A549 (cell line): ENCODE results near the gene APCDD1. TPM values are rescaled to one million over a fixed set of nuclear protein-coding genes. Genes with fewer than 3 reads are reported as not detected.

Source experiments
- ATAC-seq, 2 experiments: fragments of 200-7000 bp in 1 of 2; fragments of >200 bp in 1 of 2; cut with Nextera tagmentation in 1 of 2; cut with Tn5 transposase in 1 of 2; 3 replicates each; pipeline versions ENCODE4 v1.8.0 to v1.9.1; 2018 to 2020; ENCODE audit warnings: mild to moderate bottlenecking in 1 of 2, moderate library complexity in 1 of 2
- CTCF ChIA-PET: fragments of 300-600 bp; sonication (Branson Sonifier 250); formaldehyde crosslinking; extraction: SDS; loops from one replicate; lab custom pipeline; 2021; ENCODE audit warnings: antibody characterized with exemption, inconsistent platforms; lab: Yijun Ruan, JAX
- POLR2A ChIA-PET: fragments of 350-600 bp; formaldehyde crosslinking; extraction: SDS; loops from one replicate; lab custom pipeline; 2021; ENCODE audit warnings: antibody characterized with exemption, inconsistent platforms; lab: Yijun Ruan, JAX
- DNase-seq, 2 experiments: peaks; one replicate each; pipeline versions ENCODE4 v3.0.0 to v3.0.0-alpha.2; 2011 to 2016; ENCODE audit warnings: low read depth in 1 of 2, low spot score in 1 of 2
- FAIRE-seq: peaks from 2 replicates; lab custom pipeline; 2011; peaks lifted over from hg19 to GRCh38; lab: Jason Lieb, UNC
- H3K27ac ChIP-seq, 2 experiments: fragments of >200 bp; sonication (Bioruptor Twin); formaldehyde crosslinking; 3 replicates each; pipeline ENCODE4 v1.5.1; 2016 to 2017
- H3K4me1 ChIP-seq: fragments of >200 bp; sonication (Bioruptor Twin); formaldehyde crosslinking; 3 replicates; pipeline ENCODE4 v1.6.1; 2016
- H3K4me2 ChIP-seq: fragments of >200 bp; sonication (Bioruptor Twin); formaldehyde crosslinking; 3 replicates; pipeline ENCODE4 v1.6.1; 2016
- H3K4me3 ChIP-seq: fragments of >200 bp; sonication (Bioruptor Twin); formaldehyde crosslinking; 3 replicates; pipeline ENCODE4 v1.5.1; 2016
- H3K9me3 ChIP-seq: fragments of >200 bp; sonication (Bioruptor Twin); formaldehyde crosslinking; 3 replicates; pipeline ENCODE4 v1.6.1; 2016
- ATOH8 ChIP-seq: fragments of 250-450 bp; sonication (Bioruptor Pico); IDR thresholded peaks from 2 replicates; pipeline ENCODE4 v1.5.0; 2020; ENCODE audit warnings: low read depth, mild to moderate bottlenecking, moderate library complexity
- BCL3 ChIP-seq: fragments of >200 bp; sonication (Bioruptor Twin); formaldehyde crosslinking; IDR thresholded peaks from 3 replicates; pipeline ENCODE4 v1.6.1; 2016
- BHLHE40 ChIP-seq: IDR thresholded peaks from 2 replicates; pipeline ENCODE4 v1.6.1; 2012; ENCODE audit warnings: low read depth, low read length, inconsistent platforms
- CHD2 ChIP-seq: fragments of 150-350 bp; IDR thresholded peaks from 2 replicates; pipeline ENCODE4 v1.6.1; 2014; ENCODE audit warnings: low read length; ENCODE audit not compliant: partially characterized antibody
- CHD4 ChIP-seq: fragments of 200-600 bp; sonication (generic); IDR thresholded peaks from 2 replicates; pipeline ENCODE4 v1.6.1; 2016; ENCODE audit warnings: antibody characterized with exemption, mild to moderate bottlenecking, borderline replicate concordance
- CTCF ChIP-seq: fragments of >200 bp; sonication (Bioruptor Twin); formaldehyde crosslinking; IDR thresholded peaks from 3 replicates; pipeline ENCODE4 v1.5.1; 2016
- E2F6 ChIP-seq: IDR thresholded peaks from 2 replicates; pipeline ENCODE4 v1.6.1; 2012; ENCODE audit warnings: low read depth, borderline replicate concordance
- EHMT2 ChIP-seq: fragments of 200-600 bp; sonication (generic); IDR thresholded peaks from 2 replicates; pipeline ENCODE4 v1.6.1; 2016; ENCODE audit warnings: antibody characterized with exemption, low read depth, mild to moderate bottlenecking, moderate library complexity
- ESRRA ChIP-seq: fragments of 150-350 bp; IDR thresholded peaks from 2 replicates; pipeline ENCODE4 v1.6.1; 2014; ENCODE audit warnings: mild to moderate bottlenecking, low read length, borderline replicate concordance
- FOSL2 ChIP-seq, 2 experiments: fragments of 450-650 bp in 1 of 2; fragments of >200 bp in 1 of 2; sonication (Bioruptor Twin) in 1 of 2; formaldehyde crosslinking; IDR thresholded peaks; 2 replicates each; pipeline versions ENCODE4 v1.5.0 to v1.6.1; 2016 to 2020; ENCODE audit warnings: mild to moderate bottlenecking in 1 of 2, moderate library complexity in 1 of 2
- HES2 ChIP-seq: fragments of >200 bp; sonication (Bioruptor Twin); formaldehyde crosslinking; IDR thresholded peaks from 2 replicates; pipeline ENCODE4 v1.6.1; 2016
- HEYL ChIP-seq: fragments of 250-450 bp; sonication (Bioruptor Pico); IDR thresholded peaks from 2 replicates; pipeline ENCODE4 v1.8.0; 2021; ENCODE audit warnings: mild to moderate bottlenecking, moderate library complexity
- MAX ChIP-seq: IDR thresholded peaks from 2 replicates; pipeline ENCODE4 v1.6.1; 2012
- MAZ ChIP-seq: fragments of 150-350 bp; IDR thresholded peaks from 2 replicates; pipeline ENCODE4 v1.6.1; 2014; ENCODE audit warnings: antibody characterized with exemption, low read depth, low read length, borderline replicate concordance
- NPAS2 ChIP-seq: fragments of 250-450 bp; sonication (Bioruptor Pico); IDR thresholded peaks from 2 replicates; pipeline ENCODE4 v1.8.0; 2022; ENCODE audit warnings: mild to moderate bottlenecking, moderate library complexity, borderline replicate concordance
- PBX3 ChIP-seq: IDR thresholded peaks from 2 replicates; pipeline ENCODE4 v1.6.1; 2012
- POLR2AphosphoS2 ChIP-seq: conservative IDR thresholded peaks from 2 replicates; pipeline ENCODE4 v1.6.1; 2012; ENCODE audit warnings: low read length, improper control_type of control experiment, inconsistent platforms
- RAD21 ChIP-seq, 2 experiments: fragments of >200 bp in 1 of 2; sonication (Bioruptor Twin) in 1 of 2; formaldehyde crosslinking in 1 of 2; IDR thresholded peaks in 1 of 2; conservative IDR thresholded peaks in 1 of 2; 2 replicates in 1 of 2; 3 replicates in 1 of 2; pipeline ENCODE4 v1.6.1; 2012 to 2018; ENCODE audit warnings: inconsistent platforms in 1 of 2
- USF2 ChIP-seq: fragments of 450-650 bp; IDR thresholded peaks from 2 replicates; pipeline ENCODE4 v1.6.1; 2014; ENCODE audit warnings: antibody characterized with exemption
- ZSCAN20 ChIP-seq: fragments of 250-450 bp; sonication (Bioruptor Pico); IDR thresholded peaks from 2 replicates; pipeline ENCODE4 v1.8.0; 2022; ENCODE audit warnings: mild to moderate bottlenecking, moderate library complexity
- WGBS: methylation state at CpG from one replicate; pipeline ENCODE4 v1.1.6; 2017; ENCODE audit errors: missing lambda C conversion rate; 5-methylcytosine and 5-hydroxymethylcytosine counted together
- polyA plus RNA-seq, 4 experiments: library from polyadenylated mRNA; depleted of rRNA in 3 of 4; stranded (reverse); fragments of >200 nt; fragmentation: RNase III in 1 of 4; extraction: RNeasy Plus Mini Kit Qiagen cat#74134 plus additional on column Dnase treatment in 1 of 4; gene quantifications; 2 replicates in 3 of 4; 3 replicates in 1 of 4; pipeline ENCODE4 v1.2.3, GENCODE V29; 2011 to 2017

Gene APCDD1
- polyA plus RNA-seq, 2 of the 4 experiments (the other 2 are of a cell fraction): not detected

- no peak for TF ChIP-seq MAX
- no peak for TF ChIP-seq E2F6
- no peak for TF ChIP-seq CHD2
- TF ChIP-seq HEYL (CRISPR knock-in tag): no peak
- TF ChIP-seq BCL3: no peak
- no peak for TF ChIP-seq BHLHE40
- no peak for TF ChIP-seq EHMT2
- no peak for TF ChIP-seq MAZ
- no peak for TF ChIP-seq HES2
- no peak for TF ChIP-seq CHD4
- no peak for TF ChIP-seq ATOH8 (CRISPR knock-in tag)
- TF ChIP-seq RAD21 (conservative IDR thresholded peaks at IDR 0.05 in 1 of 2, IDR thresholded peaks at IDR 0.05 in 1 of 2): no peak
- no peak for TF ChIP-seq POLR2AphosphoS2
- TF ChIP-seq ESRRA: no peak
- no peak for TF ChIP-seq NPAS2 (CRISPR knock-in tag)
- TF ChIP-seq USF2: no peak
- no peak for TF ChIP-seq FOSL2 (IDR thresholded peaks at IDR 0.05)
- no peak for TF ChIP-seq FOSL2 (CRISPR knock-in tag; IDR thresholded peaks at IDR 0.05)
- TF ChIP-seq CTCF: no peak
- no peak for TF ChIP-seq ZSCAN20 (CRISPR knock-in tag)
- no peak for TF ChIP-seq PBX3
- FAIRE-seq (no peak), ATAC-seq (no peak), DNase-seq (no peak)
- no peaks in the 10 kb centered on the region for H3K9me3 ChIP-seq
- H3K27ac ChIP-seq: no peak overlapping the region
- WGBS: 24% methylated on average over 5 of the region's 7 CpGs
- no peak overlapping the region for H3K4me3 ChIP-seq
- POLR2A ChIA-PET: no interaction called here
- CTCF ChIA-PET: no interaction called here
- no peaks in the 10 kb centered on the region for H3K4me1 ChIP-seq
- H3K4me2 ChIP-seq: no peak overlapping the region
These were observed 21.7 kb upstream of the APCDD1 start for GRCh38 chr18:10432781-10433180.
